ENCODE measurements around the gene SHISA9. TPM values are rescaled to one million over a fixed set of nuclear protein-coding genes. Genes with fewer than 3 reads are reported as not detected.

The SHISA9 gene
- total RNA-seq, 6 donors from 2014 or later: 0.13 to 1.7 (median 0.20) TPM; not detected in 2

GRCh38 chr16:13181432-13181831 is 280.0 kb downstream of the SHISA9 start:
- TF ChIP-seq POLR2AphosphoS5 (IDR thresholded peaks at IDR 0.05) (no peak), POLR2A (IDR thresholded peaks at IDR 0.05) (no peak), EP300 (IDR thresholded peaks at IDR 0.05) (no peak), CTCF (IDR thresholded peaks at IDR 0.05) (no peak)
- no peak for DNase-seq
- no peaks in the 10 kb centered on the region for H3K27me3 ChIP-seq
- H3K4me3 ChIP-seq: no peak overlapping the region
- ATAC-seq (ENCODE audit: low FRiP score in 2 of 2): no peak
- H3K9me3 ChIP-seq: peaks cover 0 to 7% (median 0%) of the 10 kb centered on the region in 4 donors
- H3K36me3 ChIP-seq: no peaks in the 10 kb centered on the region
- H3K4me1 ChIP-seq: no peaks in the 10 kb centered on the region
- no peak overlapping the region for H3K27ac ChIP-seq
- WGBS, 2 donors: 62 to 69% methylated on average over 3 of the region's 3 CpGs

GRCh38 chr16:13186813-13187212 is 285.4 kb downstream of the SHISA9 start:
- Histone ChIP-seq H3K27me3 (no peaks in the 10 kb centered on the region), H3K9me3 (peaks cover 0 to 7% (median 0%) of the 10 kb centered on the region in 4 donors), H3K4me3 (no peak overlapping the region), H3K27ac (no peak overlapping the region), H3K4me1 (no peaks in the 10 kb centered on the region), H3K36me3 (no peaks in the 10 kb centered on the region)
- ATAC-seq (ENCODE audit: low FRiP score in 2 of 2): no peak
- 42 to 44% methylated on average over 5 of the region's 5 CpGs for WGBS, 2 donors
- no peak for TF ChIP-seq CTCF (IDR thresholded peaks at IDR 0.05)
- no peak for TF ChIP-seq POLR2AphosphoS5 (IDR thresholded peaks at IDR 0.05)
- TF ChIP-seq POLR2A (IDR thresholded peaks at IDR 0.05): no peak
- TF ChIP-seq EP300 (IDR thresholded peaks at IDR 0.05): no peak
- no peak for DNase-seq

- no peak overlapping the region for H3K27ac ChIP-seq
- H3K27me3 ChIP-seq: no peaks in the 10 kb centered on the region
- ATAC-seq (ENCODE audit: low FRiP score in 2 of 2) (no peak), DNase-seq (no peak)
- no peak for TF ChIP-seq EP300 (IDR thresholded peaks at IDR 0.05)
- TF ChIP-seq CTCF (IDR thresholded peaks at IDR 0.05): no peak
- no peak for TF ChIP-seq POLR2A (IDR thresholded peaks at IDR 0.05)
- TF ChIP-seq POLR2AphosphoS5 (IDR thresholded peaks at IDR 0.05): no peak
- no peaks in the 10 kb centered on the region for H3K36me3 ChIP-seq
- 71 to 81% methylated on average over 7 of the region's 7 CpGs for WGBS, 2 donors
- no peak overlapping the region for H3K4me3 ChIP-seq
- H3K4me1 ChIP-seq: no peaks in the 10 kb centered on the region
- H3K9me3 ChIP-seq: no peaks in the 10 kb centered on the region
Measured at GRCh38 chr16:13189250-13189649, 287.9 kb downstream of the SHISA9 start.

- Histone ChIP-seq H3K27me3 (no peaks in the 10 kb centered on the region), H3K36me3 (no peaks in the 10 kb centered on the region), H3K4me3 (no peak overlapping the region), H3K4me1 (no peaks in the 10 kb centered on the region), H3K9me3 (no peaks in the 10 kb centered on the region), H3K27ac (no peak overlapping the region)
- WGBS, 2 donors: 72 to 90% methylated on average over 1 of the region's 1 CpG
- ATAC-seq (ENCODE audit: low FRiP score in 2 of 2): no peak
- DNase-seq: no peak
- TF ChIP-seq EP300 (IDR thresholded peaks at IDR 0.05) (no peak), CTCF (IDR thresholded peaks at IDR 0.05) (no peak), POLR2AphosphoS5 (IDR thresholded peaks at IDR 0.05) (no peak), POLR2A (IDR thresholded peaks at IDR 0.05) (no peak)
Measured at GRCh38 chr16:13193721-13194120, 292.3 kb downstream of the SHISA9 start.

GRCh38 chr16:13194766-13195165 is 293.4 kb downstream of the SHISA9 start:
- no peak for DNase-seq
- no peak overlapping the region for H3K27ac ChIP-seq
- no peaks in the 10 kb centered on the region for H3K9me3 ChIP-seq
- TF ChIP-seq POLR2AphosphoS5 (IDR thresholded peaks at IDR 0.05) (no peak), EP300 (IDR thresholded peaks at IDR 0.05) (no peak), POLR2A (IDR thresholded peaks at IDR 0.05) (no peak), CTCF (IDR thresholded peaks at IDR 0.05) (no peak)
- H3K36me3 ChIP-seq: no peaks in the 10 kb centered on the region
- H3K4me3 ChIP-seq: no peak overlapping the region
- no peaks in the 10 kb centered on the region for H3K4me1 ChIP-seq
- H3K27me3 ChIP-seq: no peaks in the 10 kb centered on the region
- WGBS, 2 donors: 55 to 72% methylated on average over 2 of the region's 2 CpGs
- ATAC-seq (ENCODE audit: low FRiP score in 2 of 2): no peak
